ENCODE measurements around the gene ASPSCR1. TPM values are rescaled to one million over a fixed set of nuclear protein-coding genes. Genes with fewer than 3 reads are reported as not detected.

The ASPSCR1 gene
- total and polyA plus RNA-seq, 9 of the 15 experiments (the other 6 are each of a cell fraction or from before 2014, with no cell fraction given): 0.90 to 36.9 (median 11.6) TPM

DNA sequence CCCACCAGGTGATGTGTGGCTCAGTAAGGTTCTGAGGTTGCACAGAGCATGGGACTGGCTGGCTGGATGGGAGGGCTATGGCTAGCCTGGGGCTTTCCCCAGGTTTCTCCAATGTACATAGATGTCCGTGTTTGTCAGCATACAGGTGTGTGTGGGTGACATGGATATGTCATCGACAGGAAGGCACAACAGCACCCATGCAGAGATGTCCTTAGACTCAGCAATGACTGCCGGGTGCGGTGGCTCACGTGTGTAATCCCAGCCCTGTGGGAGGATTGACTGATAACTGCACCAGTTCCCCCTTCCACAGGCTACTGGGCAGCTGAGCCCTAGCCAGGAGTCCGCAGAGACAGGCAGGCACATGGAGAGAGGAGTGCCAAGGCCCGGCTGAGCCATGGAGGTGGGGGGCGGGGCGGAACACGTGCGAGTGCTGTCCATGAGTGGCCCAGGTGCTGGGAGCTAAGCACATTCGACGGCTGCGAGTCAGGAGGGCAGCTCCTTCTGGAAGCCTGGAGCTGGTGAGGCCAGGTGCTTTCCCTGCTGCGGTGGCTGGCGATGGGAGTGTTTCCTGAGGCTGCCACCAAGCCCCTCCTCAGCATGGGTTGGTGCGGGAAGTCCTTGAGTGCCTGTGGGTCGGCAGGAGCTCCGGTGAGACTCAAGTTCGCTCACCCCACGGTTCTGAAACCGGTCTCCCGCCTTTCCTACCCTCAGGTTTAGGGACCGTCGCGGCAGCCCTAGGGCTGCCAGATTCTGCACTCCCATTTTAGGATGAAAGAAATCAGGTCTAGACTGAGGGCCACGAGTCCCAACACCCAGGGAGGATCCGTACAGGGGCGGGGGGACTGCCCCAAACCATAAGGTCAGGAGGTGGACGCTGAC, 858 bp upstream of the ASPSCR1 start (continued):
- TF ChIP-seq NCOA6 (IDR thresholded peaks at IDR 0.05) (peak; percentile 66; the same call in 1 of the 2 replicates), STAT5B (CRISPR knock-in tag; IDR thresholded peaks at IDR 0.05) (no peak), ZBTB17 (CRISPR knock-in tag; IDR thresholded peaks at IDR 0.05) (0 out of 2 replicates have a peak, but pooled peaks have one; percentile 27), RNF2 (IDR thresholded peaks at IDR 0.05) (peak; percentile 49; the same call in 1 of the 2 replicates), MYBL2 (IDR thresholded peaks at IDR 0.05; ENCODE audit: low read depth) (no peak), MYBL2 (CRISPR knock-in tag; IDR thresholded peaks at IDR 0.05; ENCODE audit: borderline replicate concordance) (no peak), BRD9 (IDR thresholded peaks at IDR 0.05; ENCODE audit: low read depth, partially characterized antibody) (peak; percentile 21), CBX1 (IDR thresholded peaks at IDR 0.05; ENCODE audit: low read depth) (no peak), ZNF707 (CRISPR knock-in tag; conservative IDR thresholded peaks at IDR 0.05) (peak; percentile 57; the same call in 1 of the 2 replicates), CAMTA2 (CRISPR knock-in tag; conservative IDR thresholded peaks at IDR 0.05) (no peak), ZNF324 (CRISPR knock-in tag; IDR thresholded peaks at IDR 0.05) (no peak), ZFPM2 (CRISPR knock-in tag; IDR thresholded peaks at IDR 0.05) (no peak)
- TF ChIP-seq, protein P1, sequence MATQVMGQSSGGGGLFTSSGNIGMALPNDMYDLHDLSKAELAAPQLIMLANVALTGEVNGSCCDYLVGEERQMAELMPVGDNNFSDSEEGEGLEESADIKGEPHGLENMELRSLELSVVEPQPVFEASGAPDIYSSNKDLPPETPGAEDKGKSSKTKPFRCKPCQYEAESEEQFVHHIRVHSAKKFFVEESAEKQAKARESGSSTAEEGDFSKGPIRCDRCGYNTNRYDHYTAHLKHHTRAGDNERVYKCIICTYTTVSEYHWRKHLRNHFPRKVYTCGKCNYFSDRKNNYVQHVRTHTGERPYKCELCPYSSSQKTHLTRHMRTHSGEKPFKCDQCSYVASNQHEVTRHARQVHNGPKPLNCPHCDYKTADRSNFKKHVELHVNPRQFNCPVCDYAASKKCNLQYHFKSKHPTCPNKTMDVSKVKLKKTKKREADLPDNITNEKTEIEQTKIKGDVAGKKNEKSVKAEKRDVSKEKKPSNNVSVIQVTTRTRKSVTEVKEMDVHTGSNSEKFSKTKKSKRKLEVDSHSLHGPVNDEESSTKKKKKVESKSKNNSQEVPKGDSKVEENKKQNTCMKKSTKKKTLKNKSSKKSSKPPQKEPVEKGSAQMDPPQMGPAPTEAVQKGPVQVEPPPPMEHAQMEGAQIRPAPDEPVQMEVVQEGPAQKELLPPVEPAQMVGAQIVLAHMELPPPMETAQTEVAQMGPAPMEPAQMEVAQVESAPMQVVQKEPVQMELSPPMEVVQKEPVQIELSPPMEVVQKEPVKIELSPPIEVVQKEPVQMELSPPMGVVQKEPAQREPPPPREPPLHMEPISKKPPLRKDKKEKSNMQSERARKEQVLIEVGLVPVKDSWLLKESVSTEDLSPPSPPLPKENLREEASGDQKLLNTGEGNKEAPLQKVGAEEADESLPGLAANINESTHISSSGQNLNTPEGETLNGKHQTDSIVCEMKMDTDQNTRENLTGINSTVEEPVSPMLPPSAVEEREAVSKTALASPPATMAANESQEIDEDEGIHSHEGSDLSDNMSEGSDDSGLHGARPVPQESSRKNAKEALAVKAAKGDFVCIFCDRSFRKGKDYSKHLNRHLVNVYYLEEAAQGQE (IDR thresholded peaks at IDR 0.05; ENCODE audit: borderline replicate concordance): peak; percentile 13; the same call in 1 of the 2 replicates
- TF ChIP-seq, protein P1 (CRISPR knock-in tag; IDR thresholded peaks at IDR 0.05; ENCODE audit: low read depth): no peak
- TF ChIP-seq, protein P2, sequence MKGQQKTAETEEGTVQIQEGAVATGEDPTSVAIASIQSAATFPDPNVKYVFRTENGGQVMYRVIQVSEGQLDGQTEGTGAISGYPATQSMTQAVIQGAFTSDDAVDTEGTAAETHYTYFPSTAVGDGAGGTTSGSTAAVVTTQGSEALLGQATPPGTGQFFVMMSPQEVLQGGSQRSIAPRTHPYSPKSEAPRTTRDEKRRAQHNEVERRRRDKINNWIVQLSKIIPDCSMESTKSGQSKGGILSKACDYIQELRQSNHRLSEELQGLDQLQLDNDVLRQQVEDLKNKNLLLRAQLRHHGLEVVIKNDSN (CRISPR knock-in tag; IDR thresholded peaks at IDR 0.05): peak; percentile 60
- TF ChIP-seq, protein P3, sequence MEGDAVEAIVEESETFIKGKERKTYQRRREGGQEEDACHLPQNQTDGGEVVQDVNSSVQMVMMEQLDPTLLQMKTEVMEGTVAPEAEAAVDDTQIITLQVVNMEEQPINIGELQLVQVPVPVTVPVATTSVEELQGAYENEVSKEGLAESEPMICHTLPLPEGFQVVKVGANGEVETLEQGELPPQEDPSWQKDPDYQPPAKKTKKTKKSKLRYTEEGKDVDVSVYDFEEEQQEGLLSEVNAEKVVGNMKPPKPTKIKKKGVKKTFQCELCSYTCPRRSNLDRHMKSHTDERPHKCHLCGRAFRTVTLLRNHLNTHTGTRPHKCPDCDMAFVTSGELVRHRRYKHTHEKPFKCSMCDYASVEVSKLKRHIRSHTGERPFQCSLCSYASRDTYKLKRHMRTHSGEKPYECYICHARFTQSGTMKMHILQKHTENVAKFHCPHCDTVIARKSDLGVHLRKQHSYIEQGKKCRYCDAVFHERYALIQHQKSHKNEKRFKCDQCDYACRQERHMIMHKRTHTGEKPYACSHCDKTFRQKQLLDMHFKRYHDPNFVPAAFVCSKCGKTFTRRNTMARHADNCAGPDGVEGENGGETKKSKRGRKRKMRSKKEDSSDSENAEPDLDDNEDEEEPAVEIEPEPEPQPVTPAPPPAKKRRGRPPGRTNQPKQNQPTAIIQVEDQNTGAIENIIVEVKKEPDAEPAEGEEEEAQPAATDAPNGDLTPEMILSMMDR (IDR thresholded peaks at IDR 0.05 in 2 of 3, conservative IDR thresholded peaks at IDR 0.05 in 1 of 3; ENCODE audit: insufficient read depth in 2 of 3, low read depth in 1 of 3, low read length in 3 of 3): no peak
- TF ChIP-seq, protein P4, sequence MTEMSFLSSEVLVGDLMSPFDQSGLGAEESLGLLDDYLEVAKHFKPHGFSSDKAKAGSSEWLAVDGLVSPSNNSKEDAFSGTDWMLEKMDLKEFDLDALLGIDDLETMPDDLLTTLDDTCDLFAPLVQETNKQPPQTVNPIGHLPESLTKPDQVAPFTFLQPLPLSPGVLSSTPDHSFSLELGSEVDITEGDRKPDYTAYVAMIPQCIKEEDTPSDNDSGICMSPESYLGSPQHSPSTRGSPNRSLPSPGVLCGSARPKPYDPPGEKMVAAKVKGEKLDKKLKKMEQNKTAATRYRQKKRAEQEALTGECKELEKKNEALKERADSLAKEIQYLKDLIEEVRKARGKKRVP (CRISPR knock-in tag; IDR thresholded peaks at IDR 0.05): no peak

Data from K562 (cell line).